SH-SY5Y (cell line): Measurements from ENCODE around the gene TMEM192.

ENCODE experiments used
- GATA2 ChIP-seq: IDR thresholded peaks from 2 replicates; pipeline ENCODE4 v1.6.1; 2011; ENCODE audit warnings: mild to moderate bottlenecking, low read depth, low read length
- GATA3 ChIP-seq: IDR thresholded peaks from 2 replicates; pipeline ENCODE4 v1.6.1; 2011; ENCODE audit warnings: low read depth, mild to moderate bottlenecking, low read length, moderate library complexity

- TF ChIP-seq GATA2 (no peak), GATA3 (no peak)
Observed at GRCh38 chr4:165027762-165028402, 84.8 kb downstream of the TMEM192 start.
